Myocyte (in vitro differentiated cells): ENCODE measurements around the gene ENTPD6. TPM values are rescaled to one million over a fixed set of nuclear protein-coding genes. Genes with fewer than 3 reads are reported as not detected.
"Not testable (repeated sequence)": the region's sequence is repeated elsewhere in the genome, so short reads cannot be mapped to it uniquely, and the experiment has no call there.

ENCODE experiments used
- DNase-seq: peaks from one replicate; pipeline ENCODE4 v3.0.0-alpha.2; 2012; ENCODE audit warnings: low read depth
- total RNA-seq: library from RNA; depleted of rRNA; stranded (reverse); fragments of >200 nt; gene quantifications from 2 replicates; pipeline ENCODE4 v1.2.3, GENCODE V29; 2014

ENTPD6 gene
- total RNA-seq, 1 donor from 2014 or later = 43.2 TPM

DNA sequence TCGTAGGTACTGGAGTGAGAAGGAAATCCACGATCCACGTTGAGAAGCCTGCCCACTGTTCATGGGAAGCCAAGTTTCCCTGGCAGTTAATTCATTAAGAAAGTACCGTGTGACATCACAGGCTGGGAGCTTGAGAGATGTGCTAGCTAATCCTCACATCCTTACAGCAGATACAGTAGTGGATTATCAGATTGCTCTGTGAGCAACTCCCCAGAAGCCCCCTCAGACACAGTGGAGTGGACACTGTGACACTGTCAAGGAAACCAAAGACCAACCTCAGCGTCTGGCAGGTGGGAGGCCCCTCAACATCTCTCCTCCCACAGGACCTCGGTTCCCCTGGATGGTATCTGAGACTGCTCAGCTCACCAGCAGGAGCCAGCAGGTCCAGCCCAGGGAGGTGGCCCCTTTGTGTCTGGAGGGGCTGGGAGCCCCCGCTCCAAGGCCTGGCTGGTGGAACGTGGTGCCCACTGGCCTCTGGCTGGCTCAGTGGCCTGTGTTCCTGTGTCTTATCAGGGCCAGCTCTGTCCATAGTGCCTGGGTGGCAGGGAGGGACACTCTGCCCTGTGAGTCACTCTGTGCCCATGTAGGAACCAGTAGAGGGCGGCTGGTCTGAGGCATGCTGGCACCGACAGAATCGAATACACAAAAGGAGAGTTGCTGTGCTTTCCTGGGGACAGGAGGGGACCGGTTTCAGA, 59.6 kb downstream of the ENTPD6 start:
- peak; percentile 65 for DNase-seq

DNA sequence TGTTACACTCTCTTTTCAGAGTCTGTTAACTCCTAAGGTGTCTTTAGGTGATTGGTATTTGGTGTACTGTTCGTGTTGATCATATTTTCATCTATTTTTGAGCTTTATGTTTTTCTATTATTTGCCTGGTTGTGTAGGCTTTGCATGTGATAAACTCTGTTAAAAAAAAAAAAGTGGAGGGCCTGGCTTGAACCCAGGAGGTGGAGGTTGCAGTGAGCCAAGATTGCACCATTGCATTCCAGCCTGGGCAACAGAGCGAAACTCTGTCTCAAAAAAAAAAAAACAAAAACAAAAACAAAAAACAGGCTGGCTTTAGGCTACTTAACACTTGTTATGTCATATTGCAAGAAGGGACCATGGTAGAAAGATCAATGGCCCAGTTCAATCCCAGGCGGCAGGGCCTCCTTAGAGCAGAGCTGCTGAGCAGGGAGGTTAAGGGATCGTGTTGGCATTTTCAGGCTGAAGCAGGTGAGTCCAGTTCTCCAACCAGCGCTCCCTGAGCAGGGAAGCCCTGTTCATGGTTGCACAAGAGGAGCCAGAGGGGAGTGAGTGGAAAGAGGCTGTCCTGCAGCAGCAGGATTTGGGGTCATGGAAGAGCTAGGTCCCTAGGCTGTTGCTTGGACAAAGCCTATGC, 60.8 kb downstream of the ENTPD6 start:
- DNase-seq = no peak

DNA sequence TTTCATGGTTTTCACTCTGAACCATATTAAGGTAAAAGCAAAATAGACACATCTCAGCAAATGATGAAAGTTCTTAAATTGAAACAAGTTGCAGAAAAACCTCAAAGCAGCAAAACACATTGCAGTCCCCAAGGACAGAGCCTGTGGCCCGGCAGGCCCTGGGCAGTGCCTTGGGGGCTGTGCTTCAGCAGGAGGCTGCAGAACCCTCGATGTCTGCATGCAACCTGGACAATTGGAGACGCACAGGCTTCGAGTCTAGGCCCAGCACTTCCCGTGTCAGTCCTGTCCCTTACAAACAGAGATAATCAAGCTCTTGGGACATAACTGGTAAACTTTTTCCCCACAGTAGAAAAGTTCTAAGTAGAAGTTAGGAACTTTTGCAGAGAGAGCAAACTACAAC, 61.6 kb downstream of the ENTPD6 start:
- no peak for DNase-seq

DNA sequence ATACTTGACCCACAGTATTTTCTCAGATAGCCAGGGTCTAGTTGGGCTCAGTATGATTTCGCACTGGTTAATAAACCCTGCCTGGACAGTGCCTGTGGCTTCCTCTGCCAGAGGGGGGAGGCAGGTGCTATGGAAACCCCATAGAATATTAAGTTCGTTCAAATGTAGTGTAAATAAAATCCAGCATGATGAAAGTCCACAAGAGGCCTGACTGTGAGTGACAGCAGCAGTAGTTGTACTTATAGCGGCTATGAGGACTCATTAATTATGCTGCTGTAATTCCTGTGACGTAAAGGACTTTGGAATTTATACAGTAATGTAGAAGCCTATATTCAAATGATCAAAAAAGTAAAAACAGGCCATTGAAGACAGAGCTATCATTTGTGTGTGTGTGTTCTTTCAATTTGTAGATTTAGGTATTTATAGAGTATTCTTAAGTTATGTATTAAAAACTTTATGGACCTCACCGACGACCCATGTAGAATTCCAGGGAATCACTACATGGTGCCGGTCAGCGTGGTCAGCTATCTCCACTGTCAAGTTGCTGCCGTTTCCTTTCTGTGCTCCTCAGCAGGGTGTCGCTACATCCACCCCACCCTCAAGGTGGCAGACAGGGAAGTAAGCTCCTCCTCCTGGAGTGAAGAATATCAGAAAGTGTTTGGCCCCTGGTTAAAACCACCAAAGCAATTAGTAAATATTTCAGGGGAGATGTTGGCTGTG, 62.4 kb downstream of the ENTPD6 start:
- no peak for DNase-seq

DNA sequence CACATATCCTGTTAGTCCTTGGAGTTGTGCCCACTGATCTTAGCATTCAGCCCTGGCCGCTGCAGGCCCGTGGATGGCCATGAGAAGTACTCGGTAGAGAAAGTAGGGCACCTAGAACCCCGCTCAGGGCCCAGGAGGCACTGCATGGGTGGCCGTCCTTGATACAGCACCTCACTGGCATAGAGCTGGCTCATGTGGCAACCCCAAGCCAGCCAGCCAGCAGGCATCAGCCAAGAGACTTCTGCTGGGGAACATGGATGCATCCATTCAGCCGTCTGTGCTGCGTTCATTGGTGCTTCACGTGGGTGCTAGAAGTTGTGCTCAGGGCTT, 62.9 kb downstream of the ENTPD6 start:
- DNase-seq = no peak

DNA sequence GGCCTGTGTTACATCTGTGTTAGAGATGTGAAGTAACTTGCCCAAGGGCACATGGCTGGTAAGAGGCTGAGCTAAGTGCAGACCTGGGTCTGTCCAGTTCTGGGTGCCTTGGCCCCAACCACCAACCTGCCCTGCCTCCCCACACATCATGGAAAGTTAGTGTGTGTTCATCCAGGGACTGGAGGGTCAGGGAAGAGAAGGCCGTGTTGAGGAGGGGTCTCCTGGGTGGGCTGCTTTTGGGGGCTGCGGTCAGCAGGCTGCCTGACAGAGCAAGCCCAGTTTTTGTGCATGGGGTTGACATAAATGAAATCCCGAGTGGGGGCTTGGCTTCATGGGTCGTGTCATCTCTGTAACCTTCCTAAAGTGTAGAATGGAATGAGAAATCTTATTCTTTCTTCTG, 63.3 kb downstream of the ENTPD6 start:
- no peak for DNase-seq

DNA sequence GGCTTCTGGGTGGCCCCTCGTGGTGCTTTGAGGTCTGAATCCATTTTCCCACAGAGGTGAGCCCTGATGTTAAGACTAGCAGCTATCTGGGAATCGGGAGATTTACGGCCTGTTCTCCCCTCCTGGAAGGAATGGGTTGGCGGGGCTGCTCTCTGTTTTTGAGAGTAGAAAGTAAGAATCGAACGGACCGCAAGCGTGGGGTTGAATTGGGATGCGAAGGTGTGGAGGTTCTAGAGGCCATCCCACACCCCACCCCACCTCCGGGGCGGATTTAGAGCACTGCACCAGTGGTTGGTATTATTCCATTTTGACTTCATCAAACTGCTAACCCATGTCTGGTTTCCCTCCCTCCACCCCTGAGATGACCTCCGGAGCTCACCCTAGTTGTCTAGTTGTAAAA, 63.8 kb downstream of the ENTPD6 start:
- DNase-seq = no peak

DNA sequence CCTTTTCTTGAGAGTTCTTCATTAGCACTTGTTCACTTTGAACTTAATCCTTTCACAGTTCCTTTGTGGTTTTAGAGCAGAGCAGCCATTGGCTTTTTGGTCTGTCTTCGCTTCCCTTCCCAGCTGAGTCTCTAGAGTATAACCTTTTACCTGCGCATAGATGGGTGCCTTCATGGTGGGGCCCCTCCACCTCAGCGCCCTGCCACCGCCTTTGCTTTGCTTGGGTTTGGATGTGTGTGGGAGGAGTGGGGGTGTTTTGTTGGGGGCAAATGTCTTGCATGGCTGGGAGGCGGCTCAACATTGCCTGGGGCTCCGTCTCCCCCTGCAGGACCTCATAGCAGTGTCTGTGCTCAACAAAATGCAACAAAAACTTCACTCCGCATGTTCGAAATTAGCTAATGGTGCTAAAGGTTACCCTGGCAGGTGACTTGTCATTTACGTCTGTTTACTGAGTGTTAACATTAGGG, 64.3 kb downstream of the ENTPD6 start:
- no peak for DNase-seq

DNA sequence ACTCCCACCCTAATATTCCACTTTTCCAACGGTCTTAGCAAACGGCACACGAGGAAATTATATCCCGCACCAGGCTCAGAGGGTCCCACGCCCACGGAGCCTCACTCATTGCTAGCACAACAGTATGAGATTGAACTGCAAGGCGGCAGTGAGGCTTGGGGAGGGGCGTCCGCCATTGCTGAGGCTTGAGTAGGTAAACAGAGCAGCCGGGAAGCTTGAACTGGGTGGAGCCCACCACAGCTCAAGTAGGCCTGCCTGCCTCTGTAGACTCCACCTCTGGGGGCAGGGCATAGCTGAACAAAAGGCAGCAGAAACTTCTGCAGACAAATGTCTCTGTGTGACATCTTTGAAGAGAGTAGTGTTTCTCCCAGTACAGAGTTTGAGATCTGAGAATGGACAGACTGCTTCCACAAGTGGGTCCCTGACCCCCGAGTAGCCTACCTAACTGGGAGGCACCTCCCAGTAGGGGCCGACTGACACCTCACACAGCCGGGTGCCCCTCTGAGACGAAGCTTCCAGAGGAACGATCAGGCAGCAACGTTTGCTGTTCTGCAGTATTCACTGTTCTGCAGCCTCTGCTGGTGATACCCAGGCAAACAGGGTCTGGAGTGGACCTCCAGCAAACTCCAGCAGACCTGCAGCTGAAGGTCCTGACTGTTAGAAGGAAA, 65.4 kb downstream of the ENTPD6 start:
- DNase-seq = not testable (repeated sequence)

DNA sequence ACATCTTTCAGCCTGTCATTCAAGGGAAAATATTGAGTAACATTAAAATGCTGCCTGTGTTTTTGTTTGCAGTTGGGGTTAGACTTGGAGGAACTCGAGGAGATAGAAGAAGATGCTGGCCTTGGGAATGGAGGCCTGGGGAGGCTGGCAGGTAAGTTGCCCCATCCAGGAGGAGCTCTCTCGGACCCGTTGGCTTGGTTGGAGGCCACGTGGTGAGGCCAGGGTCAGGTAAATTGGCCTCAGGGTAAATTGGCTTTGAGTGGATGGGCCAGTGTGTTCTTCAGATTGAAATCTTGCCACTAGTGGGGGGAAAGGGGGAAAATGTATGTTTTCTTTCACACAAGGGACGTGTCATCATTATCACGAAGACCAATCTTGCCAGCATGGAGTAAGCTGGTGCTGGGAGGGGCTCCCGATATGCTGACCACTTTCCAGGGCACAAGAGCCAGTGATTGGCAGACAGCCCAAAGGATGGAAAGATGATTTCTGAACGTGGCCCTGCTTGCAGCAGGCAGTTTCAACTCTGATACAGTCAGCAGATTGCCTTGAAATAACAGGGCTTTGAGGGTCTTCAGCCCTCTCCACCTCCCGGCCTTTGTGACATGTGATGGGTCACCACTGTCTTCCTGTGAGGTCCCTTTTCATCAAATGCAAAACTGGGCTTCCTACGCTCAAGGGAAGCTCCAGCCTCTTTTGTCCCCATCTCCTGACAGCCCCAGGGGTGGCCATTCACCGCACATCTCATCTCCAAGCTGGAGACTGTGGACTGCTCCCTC, 73.7 kb downstream of the ENTPD6 start:
- DNase-seq = no peak

DNA sequence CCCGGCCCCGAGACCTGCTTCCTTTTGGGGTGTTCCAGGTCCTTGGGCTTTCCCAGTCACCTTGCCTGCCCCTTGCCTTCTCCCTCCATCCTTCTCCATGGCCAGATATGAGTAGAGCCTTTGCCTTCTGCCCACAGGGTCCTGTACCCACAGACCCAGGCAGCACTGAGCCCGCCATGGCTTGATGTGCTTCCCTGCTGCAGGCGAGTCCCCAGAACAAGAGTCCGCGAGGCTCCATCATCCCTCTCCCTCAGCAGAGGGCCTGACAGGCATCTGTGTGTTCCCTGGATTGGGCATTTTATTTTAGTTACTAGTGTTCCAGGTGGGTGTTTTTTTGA, 74.3 kb downstream of the ENTPD6 start:
- no peak for DNase-seq

DNA sequence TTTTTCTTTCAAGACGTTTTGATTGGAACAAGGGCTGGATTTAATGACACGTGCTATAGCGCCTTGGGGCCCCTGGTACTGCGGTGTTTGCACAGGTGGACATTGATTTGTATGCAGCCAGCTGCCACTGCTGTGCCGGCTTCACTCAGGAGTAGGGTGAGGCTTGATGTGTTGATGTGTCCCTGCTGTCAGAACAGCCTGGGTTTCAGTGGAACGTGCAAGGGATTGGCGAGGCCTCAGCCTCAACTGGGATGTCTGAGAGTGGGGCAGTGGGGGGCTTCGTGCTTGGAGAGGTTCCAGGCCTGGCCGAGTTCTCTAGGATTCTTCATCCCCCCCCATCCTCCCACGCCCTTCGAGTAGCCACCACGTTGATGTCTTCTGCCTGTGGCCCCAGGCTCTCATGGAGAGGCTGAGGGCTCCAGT, 75.3 kb downstream of the ENTPD6 start:
- DNase-seq = no peak

DNA sequence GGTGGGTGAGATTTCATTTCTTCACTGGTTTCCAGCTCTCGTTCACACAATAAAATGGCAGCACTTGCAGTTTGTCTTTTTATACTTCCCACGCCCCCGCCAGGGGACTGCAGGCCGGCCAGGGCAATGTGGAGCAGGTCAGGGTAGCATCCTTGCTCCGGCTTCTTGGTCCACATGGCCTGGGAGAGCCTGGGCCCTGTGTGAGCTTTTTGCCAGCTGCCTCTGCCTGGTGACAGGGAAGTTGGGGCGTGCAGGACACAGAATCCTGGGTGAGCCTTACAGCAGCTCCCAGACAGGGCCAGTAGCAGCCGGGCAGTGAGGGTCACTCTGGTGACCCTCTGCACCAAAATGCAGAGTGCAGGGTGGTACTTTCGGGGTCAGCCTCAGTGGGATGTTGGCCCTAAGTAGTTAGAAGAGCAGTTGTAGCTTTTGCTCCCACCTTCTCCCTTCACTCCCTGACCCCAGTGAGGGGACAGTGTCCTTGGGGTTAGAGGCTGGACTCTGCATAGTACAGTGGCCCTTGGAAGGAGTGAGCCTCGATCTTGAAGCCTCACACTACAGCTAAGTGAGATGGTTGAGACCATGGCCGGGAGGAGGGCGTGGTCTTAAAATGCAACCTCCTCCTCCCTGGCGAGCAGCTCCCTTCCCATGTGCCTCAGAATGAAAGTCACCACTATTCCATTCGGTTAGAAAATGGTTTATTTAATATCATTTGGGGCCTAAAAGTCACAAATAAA, 76.1 kb downstream of the ENTPD6 start:
- DNase-seq = no peak

DNA sequence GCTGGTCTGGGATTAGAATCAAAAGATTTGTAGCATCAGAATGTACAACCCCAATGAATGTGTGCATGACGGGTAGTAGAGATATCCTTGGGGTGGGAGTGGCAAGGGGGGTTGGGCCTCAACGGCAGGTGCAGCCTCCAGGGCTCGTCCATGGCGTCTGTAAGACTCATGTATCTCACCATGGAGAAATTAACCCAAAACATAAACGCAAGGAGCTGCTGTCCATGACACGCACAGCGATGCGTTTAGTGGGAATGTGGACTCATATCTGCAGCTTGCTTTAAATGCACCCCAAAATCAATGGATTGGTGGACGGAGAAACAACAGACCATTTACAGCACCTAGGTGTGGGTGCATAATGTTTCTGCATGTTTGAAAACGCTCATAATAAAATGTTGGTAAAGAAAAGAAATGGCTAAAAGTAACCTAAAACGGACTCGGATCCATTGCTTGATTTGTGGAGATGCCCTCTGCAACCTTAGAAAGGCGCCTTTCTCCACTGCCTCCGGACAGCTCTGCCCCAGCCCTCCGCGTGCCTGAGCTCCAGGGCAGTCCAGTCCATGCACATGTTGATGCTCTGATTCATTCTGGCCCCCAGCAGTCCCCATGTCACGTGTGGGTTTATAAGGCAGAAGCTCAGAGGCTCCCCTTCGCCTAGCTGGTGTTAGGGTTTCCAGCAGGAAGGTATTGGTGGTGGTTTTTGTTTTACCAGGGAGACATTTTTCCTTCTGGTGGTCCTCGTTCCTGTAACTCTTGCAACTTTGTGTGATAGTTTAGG, 76.9 kb downstream of the ENTPD6 start:
- DNase-seq = no peak

DNA sequence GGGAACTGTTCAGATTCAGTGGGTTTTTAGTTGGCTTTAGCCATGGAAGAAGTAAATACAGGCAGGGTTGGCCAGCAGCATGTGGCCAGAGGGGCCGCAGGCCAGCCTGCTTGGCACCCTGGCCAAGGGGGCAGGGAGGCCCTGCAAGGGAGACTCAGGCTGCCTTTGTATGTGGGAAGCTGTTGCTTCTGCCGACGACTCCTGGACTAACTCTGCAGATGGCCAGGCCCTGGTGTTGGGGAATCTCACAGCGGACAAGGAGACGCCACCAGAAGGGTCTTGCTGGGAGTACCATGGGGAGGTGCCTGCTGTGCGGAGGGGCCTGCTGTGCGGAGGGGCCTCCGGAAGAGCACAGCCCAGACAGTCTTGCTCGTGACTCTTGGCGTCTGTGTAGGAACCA, 77.5 kb downstream of the ENTPD6 start:
- DNase-seq = no peak

DNA sequence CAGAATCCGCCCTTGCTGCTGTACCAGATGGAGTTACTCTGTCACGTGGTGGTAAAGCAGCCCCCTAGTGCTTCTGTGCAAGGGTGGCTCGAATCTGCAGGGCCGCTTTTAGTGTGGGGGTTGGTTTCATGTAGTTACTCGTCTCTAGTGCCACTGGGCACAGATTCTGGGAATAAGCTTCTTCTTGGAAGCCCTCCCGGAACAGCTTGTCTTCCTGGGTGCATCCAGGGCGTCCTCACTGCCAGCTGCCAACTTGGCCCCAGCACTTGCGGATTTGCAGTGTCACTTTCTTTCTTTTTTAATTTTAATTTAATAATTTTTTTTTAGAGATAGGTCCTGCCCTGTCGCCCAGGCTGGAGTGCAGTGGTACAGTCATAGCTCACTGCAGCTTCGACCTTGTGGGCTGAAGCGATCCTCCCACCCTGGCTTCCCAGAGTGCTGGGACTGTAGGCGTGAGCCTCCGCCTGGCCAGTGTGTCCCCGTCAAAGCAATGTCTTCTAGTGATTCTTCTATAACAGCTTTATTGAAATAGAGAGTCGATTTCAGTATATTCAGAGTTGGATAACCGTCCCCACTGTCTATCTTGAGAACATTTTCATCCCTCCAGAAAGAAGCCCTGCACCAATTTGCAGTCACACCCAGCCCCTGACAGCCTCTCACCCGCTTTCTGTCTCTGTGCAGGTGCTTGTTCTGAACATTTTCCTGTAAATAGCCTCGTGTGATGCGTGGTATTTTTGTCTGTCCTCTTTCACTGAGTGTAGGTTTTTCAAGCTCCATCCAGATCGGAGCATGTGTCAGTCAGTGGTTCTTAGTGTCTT, 78.2 kb downstream of the ENTPD6 start:
- DNase-seq = no peak

DNA sequence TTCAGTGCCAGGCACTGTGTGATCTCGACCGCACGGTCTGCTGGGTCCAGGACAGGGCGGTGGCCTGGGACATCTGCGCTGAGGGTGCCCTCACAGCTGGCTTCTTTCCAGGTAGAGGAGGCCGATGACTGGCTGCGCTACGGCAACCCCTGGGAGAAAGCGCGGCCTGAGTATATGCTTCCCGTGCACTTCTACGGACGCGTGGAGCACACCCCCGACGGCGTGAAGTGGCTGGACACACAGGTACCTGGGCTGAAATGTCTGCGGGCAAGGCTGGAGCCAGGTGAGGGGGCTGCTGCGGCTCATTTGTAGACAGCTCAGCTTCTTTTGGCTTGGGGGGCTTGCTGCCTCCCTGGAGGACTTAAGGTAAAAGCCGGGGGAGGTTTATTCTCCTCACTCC, 79.0 kb downstream of the ENTPD6 start:
- DNase-seq = no peak

DNA sequence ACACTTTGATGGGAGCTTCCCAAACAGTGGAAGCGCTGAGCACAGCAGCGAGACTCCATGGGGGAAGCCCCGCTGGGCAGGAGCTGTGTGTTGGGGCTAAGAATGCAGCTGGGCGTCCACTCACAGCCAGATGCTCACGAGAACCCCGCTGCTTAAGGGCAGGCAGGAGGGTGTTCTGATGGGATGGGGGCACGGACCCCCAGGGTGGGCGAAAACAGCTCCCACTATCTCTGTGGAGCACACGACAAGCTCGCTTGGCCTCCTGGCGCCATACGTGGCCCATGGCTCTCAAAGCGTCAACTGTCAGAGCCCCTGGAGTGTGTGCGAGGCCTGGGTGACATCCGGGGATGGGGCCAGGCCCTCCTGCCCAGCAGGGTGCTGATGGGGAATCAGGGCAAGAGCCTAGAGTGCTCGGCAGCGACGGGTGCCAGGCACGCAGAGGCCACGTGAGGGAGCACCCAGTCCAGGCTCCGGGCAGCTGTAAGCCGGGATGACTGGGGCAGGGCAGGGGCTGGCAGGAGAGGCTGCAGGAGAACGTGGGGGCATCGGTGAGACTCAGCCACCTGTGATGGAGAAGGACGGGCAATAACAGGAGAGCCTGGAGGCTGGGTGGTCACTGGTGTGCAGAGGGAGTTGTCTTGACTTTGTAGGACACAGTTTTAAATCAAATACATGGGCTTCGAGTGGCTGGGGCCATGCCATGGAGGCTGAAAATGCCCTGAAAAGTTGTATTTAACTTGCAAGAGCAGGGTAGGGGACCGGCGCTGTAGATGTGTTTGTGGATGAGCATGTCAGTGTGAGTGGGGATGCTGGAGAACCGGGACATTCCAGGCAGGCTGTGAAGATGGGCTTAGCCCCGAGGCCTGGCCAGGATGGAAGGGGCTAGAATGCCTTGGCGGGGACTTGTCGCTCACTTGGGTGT, 79.6 kb downstream of the ENTPD6 start:
- DNase-seq = no peak
